ENCODE results near the gene ZNF678. TPM values are rescaled to one million over a fixed set of nuclear protein-coding genes. Genes with fewer than 3 reads are reported as not detected.
"Not testable (repeated sequence)": the region's sequence is repeated elsewhere in the genome, so short reads cannot be mapped to it uniquely, and the experiment has no call there.

ZNF678 gene
- total and polyA plus RNA-seq, 8 donors, result 0.65 to 34.1 (median 4.7) TPM

DNA sequence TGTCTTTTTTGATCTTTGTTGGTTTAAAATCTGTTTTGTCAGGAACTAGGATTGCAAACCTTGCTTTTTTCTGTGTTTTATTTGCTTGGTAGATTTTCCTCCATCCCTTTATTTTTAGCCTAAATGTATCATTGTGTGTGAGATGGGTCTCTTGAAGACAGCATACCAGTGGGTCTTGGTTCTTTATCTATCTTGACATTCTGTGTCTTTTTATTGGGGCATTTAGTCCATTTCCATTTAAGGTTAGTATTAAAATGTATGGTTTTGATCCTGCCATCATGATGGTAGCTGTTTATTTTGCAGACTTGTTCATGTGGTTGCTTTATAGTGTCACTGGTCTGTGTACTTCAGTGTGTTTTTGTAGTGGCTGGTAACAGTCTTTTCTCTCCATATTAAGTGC is 14.1 kb downstream of the ZNF678 start:
- Histone ChIP-seq H3K4me1 (no peaks in the 10 kb centered on the region), H3K9me3 (peaks cover 0 to 32% (median 6%) of the 10 kb centered on the region in 4 donors), H3K27me3 (no peaks in the 10 kb centered on the region), H3K27ac (no peak overlapping the region), H3K4me3 (no peak overlapping the region), H3K36me3 (peaks cover 0 to 4% (median under 1%) of the 10 kb centered on the region in 4 donors)
- no peak for DNase-seq
- intact Hi-C loops (cut with DNase I; ENCODE audit: low total_unique reads), result no loop called here
- TF ChIP-seq, protein P1, sequence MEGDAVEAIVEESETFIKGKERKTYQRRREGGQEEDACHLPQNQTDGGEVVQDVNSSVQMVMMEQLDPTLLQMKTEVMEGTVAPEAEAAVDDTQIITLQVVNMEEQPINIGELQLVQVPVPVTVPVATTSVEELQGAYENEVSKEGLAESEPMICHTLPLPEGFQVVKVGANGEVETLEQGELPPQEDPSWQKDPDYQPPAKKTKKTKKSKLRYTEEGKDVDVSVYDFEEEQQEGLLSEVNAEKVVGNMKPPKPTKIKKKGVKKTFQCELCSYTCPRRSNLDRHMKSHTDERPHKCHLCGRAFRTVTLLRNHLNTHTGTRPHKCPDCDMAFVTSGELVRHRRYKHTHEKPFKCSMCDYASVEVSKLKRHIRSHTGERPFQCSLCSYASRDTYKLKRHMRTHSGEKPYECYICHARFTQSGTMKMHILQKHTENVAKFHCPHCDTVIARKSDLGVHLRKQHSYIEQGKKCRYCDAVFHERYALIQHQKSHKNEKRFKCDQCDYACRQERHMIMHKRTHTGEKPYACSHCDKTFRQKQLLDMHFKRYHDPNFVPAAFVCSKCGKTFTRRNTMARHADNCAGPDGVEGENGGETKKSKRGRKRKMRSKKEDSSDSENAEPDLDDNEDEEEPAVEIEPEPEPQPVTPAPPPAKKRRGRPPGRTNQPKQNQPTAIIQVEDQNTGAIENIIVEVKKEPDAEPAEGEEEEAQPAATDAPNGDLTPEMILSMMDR (IDR thresholded peaks at IDR 0.05), result no peak
- TF ChIP-seq EP300 (IDR thresholded peaks at IDR 0.05) (no peak), POLR2A (IDR thresholded peaks at IDR 0.05) (no peak), POLR2AphosphoS5 (IDR thresholded peaks at IDR 0.05) (no peak)

DNA sequence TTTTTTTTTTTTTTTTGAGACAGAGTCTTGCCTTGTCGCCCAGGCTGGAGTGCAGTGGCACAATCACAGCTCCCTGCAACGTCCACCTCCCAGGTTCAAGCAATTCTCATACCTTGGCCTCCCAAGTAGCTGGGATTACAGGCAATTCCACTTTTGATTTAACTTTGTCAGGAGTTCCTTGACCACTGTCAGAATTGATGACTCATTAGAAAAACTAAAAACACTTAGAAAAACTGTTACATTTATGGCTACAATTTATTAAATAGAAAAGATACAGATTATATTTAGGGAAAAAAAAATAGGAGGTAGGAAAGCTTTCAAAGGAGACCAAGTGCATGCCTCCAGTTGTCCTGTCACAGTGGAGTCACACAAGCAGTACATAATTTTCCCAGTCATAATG is 20.0 kb downstream of the ZNF678 start:
- H3K4me1 ChIP-seq, result no peaks in the 10 kb centered on the region
- H3K27me3 ChIP-seq, result no peaks in the 10 kb centered on the region
- TF ChIP-seq POLR2AphosphoS5 (IDR thresholded peaks at IDR 0.05) (no peak), EP300 (IDR thresholded peaks at IDR 0.05) (no peak), POLR2A (IDR thresholded peaks at IDR 0.05) (no peak)
- TF ChIP-seq, protein P1 (IDR thresholded peaks at IDR 0.05), result no peak
- peaks cover 0 to 30% (median 7%) of the 10 kb centered on the region in 4 donors for H3K9me3 ChIP-seq
- no peak overlapping the region for H3K27ac ChIP-seq
- intact Hi-C loops (cut with DNase I; ENCODE audit: low total_unique reads), result no loop called here
- no peak overlapping the region for H3K4me3 ChIP-seq
- H3K36me3 ChIP-seq, result peaks cover 0 to 20% (median 2%) of the 10 kb centered on the region in 4 donors
- WGBS, 5 donors, result 92 to 98% (median 96%) methylated on average over 2 of the region's 2 CpGs
- DNase-seq, result no peak

DNA sequence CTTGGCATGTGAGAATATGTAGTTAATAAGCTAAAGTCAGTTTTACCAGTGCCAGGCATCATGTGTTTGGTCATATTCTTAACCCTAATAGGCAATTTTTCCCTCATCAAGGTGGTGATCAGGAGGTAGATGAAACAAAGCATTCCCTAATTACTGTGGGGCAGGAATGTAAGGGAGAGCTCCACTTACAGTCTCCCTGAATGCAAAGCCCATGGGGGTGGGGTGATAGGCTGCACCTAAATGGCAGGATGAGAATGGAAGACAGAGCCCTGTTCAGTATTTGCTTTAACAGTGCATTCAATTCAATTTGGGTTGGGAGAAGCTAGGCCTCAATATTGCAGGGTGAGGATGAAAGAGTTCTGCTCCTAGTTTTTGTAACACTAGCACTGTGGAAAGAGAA is 23.4 kb downstream of the ZNF678 start:
- Histone ChIP-seq H3K27me3 (no peaks in the 10 kb centered on the region), H3K4me1 (no peaks in the 10 kb centered on the region), H3K9me3 (peaks cover 3 to 62% (median 30%) of the 10 kb centered on the region in 4 donors), H3K27ac (no peak overlapping the region), H3K4me3 (no peak overlapping the region), H3K36me3 (peaks cover 0 to 44% (median 12%) of the 10 kb centered on the region in 4 donors)
- no peak for DNase-seq
- intact Hi-C loops (cut with DNase I; ENCODE audit: low total_unique reads), result no loop called here
- TF ChIP-seq EP300 (IDR thresholded peaks at IDR 0.05) (no peak), POLR2A (IDR thresholded peaks at IDR 0.05) (no peak), POLR2AphosphoS5 (IDR thresholded peaks at IDR 0.05) (no peak)
- TF ChIP-seq, protein P1 (IDR thresholded peaks at IDR 0.05), result no peak

DNA sequence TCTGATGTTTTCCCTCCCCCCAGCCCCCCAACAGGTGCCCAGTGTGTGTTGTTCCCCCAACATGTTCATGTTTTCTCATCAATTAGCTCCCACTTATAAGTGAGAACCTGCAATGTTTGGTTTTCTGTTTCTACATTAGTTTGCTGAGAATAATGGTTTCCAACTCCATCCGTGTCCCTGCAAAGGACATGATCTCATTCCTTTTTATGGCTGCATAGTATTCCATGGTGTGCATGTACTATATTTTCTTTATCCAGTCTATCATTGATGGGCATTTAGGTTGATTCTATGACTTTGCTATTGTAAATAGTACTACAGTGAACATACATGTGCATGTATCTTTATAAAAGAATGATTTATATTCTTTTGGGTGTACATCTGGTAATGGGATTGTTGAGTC is 24.6 kb downstream of the ZNF678 start:
- Histone ChIP-seq H3K36me3 (peaks cover 0 to 48% (median 16%) of the 10 kb centered on the region in 4 donors), H3K27ac (no peak overlapping the region), H3K9me3 (peaks cover 3 to 74% (median 37%) of the 10 kb centered on the region in 4 donors), H3K4me3 (no peak overlapping the region), H3K27me3 (no peaks in the 10 kb centered on the region), H3K4me1 (no peaks in the 10 kb centered on the region)
- intact Hi-C loops (cut with DNase I; ENCODE audit: low total_unique reads), result no loop called here
- DNase-seq, result no peak
- 82 to 100% (median 95%) methylated on average over 1 of the region's 1 CpG for WGBS, 5 donors
- TF ChIP-seq, protein P1 (IDR thresholded peaks at IDR 0.05), result no peak
- no peak for TF ChIP-seq POLR2AphosphoS5 (IDR thresholded peaks at IDR 0.05)

DNA sequence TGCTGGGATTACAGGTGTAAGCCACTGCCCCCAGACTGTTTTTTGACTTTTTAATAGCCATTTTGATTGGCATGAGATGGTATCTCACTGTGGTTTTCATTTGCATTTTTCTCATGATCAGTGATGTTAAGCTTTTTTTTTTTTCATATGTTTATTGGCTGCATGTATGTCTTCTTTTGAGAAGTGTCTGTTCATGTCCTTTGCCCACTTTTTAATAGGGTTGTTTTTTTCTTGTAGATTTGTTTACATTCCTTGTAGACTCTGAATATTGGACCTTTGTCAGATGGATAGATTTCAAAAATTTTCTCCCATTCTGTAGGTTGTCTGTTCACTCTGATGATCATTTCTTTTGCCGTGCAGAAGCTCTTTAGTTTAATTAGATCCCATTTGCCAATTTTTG is 25.4 kb downstream of the ZNF678 start:
- H3K27me3 ChIP-seq; H3K4me3 ChIP-seq; DNase-seq; intact Hi-C loops (cut with DNase I; ENCODE audit: low total_unique reads); H3K27ac ChIP-seq; H3K4me1 ChIP-seq: not testable (repeated sequence)
- H3K36me3 ChIP-seq, result peaks cover 0 to 50% (median 17%) of the 10 kb centered on the region in 4 donors
- H3K9me3 ChIP-seq, result peaks cover 3 to 77% (median 38%) of the 10 kb centered on the region in 4 donors
- 88 to 100% (median 92%) methylated on average over 1 of the region's 1 CpG for WGBS, 5 donors

DNA sequence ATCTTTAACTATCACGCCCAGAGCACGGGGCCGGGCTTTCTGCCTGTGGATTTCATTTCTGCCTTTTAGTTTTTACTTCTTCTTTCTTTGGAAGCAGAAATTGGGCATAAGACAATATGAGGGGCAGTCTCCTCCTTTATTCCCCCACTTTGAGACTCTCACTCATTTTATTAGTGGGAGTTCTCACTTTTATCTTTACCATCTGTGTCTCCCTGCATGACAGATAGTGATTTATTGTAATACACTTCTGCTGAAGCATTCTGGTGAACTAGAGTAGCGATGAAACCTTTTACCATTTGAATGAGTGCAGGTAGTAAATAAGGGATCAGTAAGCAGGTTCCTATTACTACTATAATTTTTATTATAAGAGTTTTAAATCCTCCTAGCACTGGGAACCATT is 26.4 kb downstream of the ZNF678 start:
- Histone ChIP-seq H3K36me3 (peaks cover 0 to 50% (median 17%) of the 10 kb centered on the region in 4 donors), H3K9me3 (peaks cover 3 to 77% (median 39%) of the 10 kb centered on the region in 4 donors)
- H3K27ac ChIP-seq; H3K27me3 ChIP-seq; H3K4me3 ChIP-seq; DNase-seq; intact Hi-C loops (cut with DNase I; ENCODE audit: low total_unique reads); H3K4me1 ChIP-seq: not testable (repeated sequence)
- WGBS, 5 donors, result 97 to 100% (median 98%) methylated on average over 4 of the region's 4 CpGs

DNA sequence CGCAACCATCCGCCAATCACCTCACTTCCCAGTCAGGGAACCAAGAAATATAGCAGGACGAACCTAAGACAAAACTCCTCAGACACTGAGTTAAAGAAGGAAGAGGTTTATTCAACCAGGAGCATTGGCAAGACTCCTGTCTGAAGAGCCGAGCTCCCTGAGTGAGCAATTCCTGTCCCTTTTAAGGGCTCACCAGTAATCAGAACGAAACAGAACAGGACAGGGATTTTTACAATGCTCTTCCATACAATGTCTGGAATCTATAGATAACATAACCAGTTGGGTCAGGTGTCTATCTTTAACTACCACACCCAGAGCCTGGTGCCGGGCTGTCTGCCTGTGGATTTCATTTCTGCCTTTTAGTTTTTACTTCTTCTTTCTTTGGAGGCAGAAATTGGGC is 32.9 kb downstream of the ZNF678 start:
- H3K4me3 ChIP-seq; DNase-seq; H3K27me3 ChIP-seq; intact Hi-C loops (cut with DNase I; ENCODE audit: low total_unique reads); H3K4me1 ChIP-seq; H3K27ac ChIP-seq: not testable (repeated sequence)
- Histone ChIP-seq H3K36me3 (peaks cover 0 to 31% (median 11%) of the 10 kb centered on the region in 4 donors), H3K9me3 (peaks cover 0 to 68% (median 38%) of the 10 kb centered on the region in 4 donors)
- WGBS, 5 donors, result 84 to 97% (median 94%) methylated on average over 6 of the region's 6 CpGs
